Ishikawa (cell line): ENCODE results near the gene MAGI1.

Source experiments
- NFIC ChIP-seq: IDR thresholded peaks from 2 replicates; pipeline ENCODE4 v1.6.1; 2012
- RAD21 ChIP-seq: IDR thresholded peaks from 2 replicates; pipeline ENCODE4 v1.6.1; 2012; ENCODE audit warnings: low read depth
- TF ChIP-seq, protein P1 (sequence below): IDR thresholded peaks from 2 replicates; pipeline ENCODE4 v1.6.1; 2012

DNA sequence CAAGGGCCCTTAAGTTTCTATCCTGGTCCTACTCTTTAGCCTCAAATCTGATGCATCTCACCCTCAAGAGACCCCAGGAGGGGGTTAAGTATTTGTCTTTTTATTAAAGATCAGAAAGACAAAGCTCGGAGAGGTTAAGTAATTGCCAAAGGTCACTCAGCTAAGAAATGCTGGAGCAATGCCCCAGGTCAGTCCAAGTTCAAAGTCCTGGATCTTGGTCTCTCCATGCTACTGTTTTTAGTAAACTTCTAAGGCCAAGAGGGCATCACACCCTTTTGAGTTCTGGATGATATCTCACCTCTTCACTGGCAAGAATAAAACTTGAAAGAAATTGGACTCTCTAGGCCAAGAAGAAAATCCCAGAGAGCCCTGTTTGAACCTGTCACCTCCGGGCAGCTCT, 488.6 kb downstream of the MAGI1 start:
- TF ChIP-seq, protein P1, sequence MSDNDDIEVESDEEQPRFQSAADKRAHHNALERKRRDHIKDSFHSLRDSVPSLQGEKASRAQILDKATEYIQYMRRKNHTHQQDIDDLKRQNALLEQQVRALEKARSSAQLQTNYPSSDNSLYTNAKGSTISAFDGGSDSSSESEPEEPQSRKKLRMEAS = no peak
- no peak for TF ChIP-seq RAD21
- TF ChIP-seq NFIC = no peak
